HEK293T (cell line): Measurements from ENCODE around the gene GPATCH4.

Source experiments
- ARNT ChIP-seq: fragments of 450-650 bp; IDR thresholded peaks from 2 replicates; pipeline ENCODE4 v1.6.1; 2017; ENCODE audit warnings: mild to moderate bottlenecking
- BHLHE40 ChIP-seq: fragments of 450-650 bp; IDR thresholded peaks from 2 replicates; pipeline ENCODE4 v1.6.1; 2016; ENCODE audit warnings: mild to moderate bottlenecking, moderate library complexity, borderline replicate concordance
- ELF4 ChIP-seq: fragments of 450-650 bp; IDR thresholded peaks from 2 replicates; pipeline ENCODE4 v1.6.1; 2017; ENCODE audit warnings: antibody characterized with exemption
- FOXA1 ChIP-seq: fragments of 450-650 bp; IDR thresholded peaks from 2 replicates; pipeline ENCODE4 v1.6.1; 2016; ENCODE audit warnings: mild to moderate bottlenecking
- FOXK2 ChIP-seq: fragments of 450-650 bp; IDR thresholded peaks from 2 replicates; pipeline ENCODE4 v1.6.1; 2016; ENCODE audit warnings: mild to moderate bottlenecking
- FOXM1 ChIP-seq: fragments of 450-650 bp; IDR thresholded peaks from 2 replicates; pipeline ENCODE4 v1.6.1; 2017; ENCODE audit warnings: mild to moderate bottlenecking, borderline replicate concordance
- HDGF ChIP-seq: fragments of 450-650 bp; IDR thresholded peaks from 2 replicates; pipeline ENCODE4 v1.6.1; 2017; ENCODE audit warnings: antibody characterized with exemption, borderline replicate concordance
- LEF1 ChIP-seq: fragments of 450-650 bp; IDR thresholded peaks from 2 replicates; pipeline ENCODE4 v1.6.1; 2017; ENCODE audit warnings: mild to moderate bottlenecking, borderline replicate concordance
- NFRKB ChIP-seq: fragments of 450-650 bp; IDR thresholded peaks from 2 replicates; pipeline ENCODE4 v1.6.1; 2016; ENCODE audit warnings: mild to moderate bottlenecking, moderate library complexity
- PKNOX1 ChIP-seq: fragments of 450-650 bp; IDR thresholded peaks from 2 replicates; pipeline ENCODE4 v1.6.1; 2016
- SP1 ChIP-seq: fragments of 450-650 bp; IDR thresholded peaks from 2 replicates; pipeline ENCODE4 v1.6.1; 2017
- SUZ12 ChIP-seq: fragments of 450-650 bp; IDR thresholded peaks from 2 replicates; pipeline ENCODE4 v1.6.1; 2016; ENCODE audit warnings: mild to moderate bottlenecking
- TARDBP ChIP-seq: fragments of 450-650 bp; IDR thresholded peaks from 2 replicates; pipeline ENCODE4 v1.6.1; 2016
- ZNF384 ChIP-seq: fragments of 450-650 bp; IDR thresholded peaks from 2 replicates; pipeline ENCODE4 v1.6.1; 2016

DNA sequence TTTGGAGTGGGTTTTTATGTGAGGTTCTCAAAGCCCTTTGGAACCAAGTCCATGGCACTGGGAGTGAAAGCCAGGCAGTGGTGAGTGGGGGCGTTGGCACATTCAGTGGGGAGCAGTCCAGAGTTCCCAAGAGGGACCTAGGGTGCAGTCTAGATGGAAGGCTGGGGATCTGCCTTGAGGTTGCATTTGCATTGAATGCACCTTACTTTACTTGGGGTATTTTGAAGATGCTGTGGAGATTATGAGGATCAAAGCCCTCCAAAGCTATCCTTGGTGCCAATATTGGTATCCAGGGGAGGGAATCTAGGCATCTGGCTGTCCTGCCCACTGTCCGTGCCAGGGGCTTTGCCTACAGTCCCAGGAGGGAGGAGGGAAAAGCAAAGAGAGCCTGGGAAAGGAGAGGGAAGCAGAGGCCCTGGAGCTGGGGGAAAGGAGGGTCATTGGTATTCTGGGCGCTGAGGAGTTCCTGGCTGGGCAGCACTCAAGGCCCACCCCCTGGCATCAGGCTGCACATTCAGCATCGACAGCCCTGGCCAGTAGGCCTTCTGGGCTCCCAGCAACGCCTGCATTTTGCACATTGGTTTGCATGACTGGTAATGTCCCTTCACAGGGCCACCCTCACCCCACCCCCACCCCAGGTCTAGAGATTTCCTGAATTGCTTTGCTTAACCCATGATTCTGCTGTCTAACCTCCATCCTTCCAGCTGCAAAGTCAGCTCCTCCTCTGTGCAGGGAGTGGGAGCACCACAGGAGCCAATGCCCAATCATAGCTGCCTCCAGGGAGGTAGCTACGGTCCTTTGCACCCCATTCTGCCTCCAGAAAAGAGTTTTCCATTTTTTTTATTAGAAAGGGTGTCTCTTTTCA, 39.8 kb upstream of the GPATCH4 start:
- TF ChIP-seq FOXK2 (no peak), ELF4 (no peak), SP1 (no peak), SUZ12 (no peak), TARDBP (no peak), NFRKB (no peak), BHLHE40 (no peak), FOXM1 (no peak), PKNOX1 (no peak), HDGF (no peak), LEF1 (no peak), ZNF384 (no peak), FOXA1 (no peak), ARNT (no peak)
